OCI-LY7 (cell line): Measurements from ENCODE around the gene ARHGEF18. TPM values are rescaled to one million over a fixed set of nuclear protein-coding genes. Genes with fewer than 3 reads are reported as not detected.

Experiments used
- BruUV-seq: library from RNA; stranded (reverse); fragments of 400-500 nt; replicated peaks from 2 replicates; lab custom pipeline; 2021; lab: Mats Ljungman, UMichigan
- CTCF ChIA-PET: fragments of 300-600 bp; sonication (Branson Sonifier 250); formaldehyde crosslinking; loops from one replicate; lab custom pipeline; 2022; ENCODE audit warnings: antibody characterized with exemption; ENCODE audit not compliant: unreplicated experiment; lab: Charles Lee
- POLR2A ChIA-PET: fragments of 300-600 bp; sonication (Branson Sonifier 250); formaldehyde crosslinking; loops from one replicate; lab custom pipeline; 2022; ENCODE audit warnings: antibody characterized with exemption; lab: Charles Lee
- DNase-seq: peaks from one replicate; pipeline ENCODE4 v3.0.0-alpha.2; 2015; ENCODE audit warnings: low spot score
- H2AFZ ChIP-seq: fragments of 200-600 bp; sonication (generic), shearing (Covaris generic); 2 replicates; pipeline ENCODE4 v1.6.1; 2014; ENCODE audit warnings: mild to moderate bottlenecking, antibody characterized with exemption, low read length, moderate library complexity
- H3K27ac ChIP-seq: fragments of 200-600 bp; sonication (generic); 2 replicates; pipeline ENCODE4 v1.5.1; 2014; ENCODE audit warnings: mixed run types, low read depth, mild to moderate bottlenecking, moderate library complexity, low read length, inconsistent platforms; ENCODE audit not compliant: poor library complexity, severe bottlenecking
- H3K36me3 ChIP-seq: fragments of 200-600 bp; sonication (generic); 2 replicates; pipeline ENCODE4 v1.6.1; 2014; ENCODE audit warnings: mild to moderate bottlenecking, antibody characterized with exemption, low read length, moderate library complexity, mixed read lengths; ENCODE audit not compliant: insufficient read depth
- H3K4me1 ChIP-seq: fragments of 200-600 bp; sonication (generic); 2 replicates; pipeline ENCODE4 v1.5.1; 2014; ENCODE audit warnings: mild to moderate bottlenecking, low read length; ENCODE audit not compliant: insufficient read depth, poor library complexity, severe bottlenecking
- H3K4me2 ChIP-seq: fragments of 200-600 bp; sonication (generic); 2 replicates; pipeline ENCODE4 v1.6.1; 2014; ENCODE audit warnings: mild to moderate bottlenecking, low read length
- H3K4me3 ChIP-seq: fragments of 200-600 bp; sonication (generic); 2 replicates; pipeline ENCODE4 v1.5.1; 2014; ENCODE audit warnings: mild to moderate bottlenecking, low read depth, low read length; ENCODE audit not compliant: poor library complexity, severe bottlenecking
- H3K79me2 ChIP-seq: fragments of 200-600 bp; sonication (generic); 2 replicates; pipeline ENCODE4 v1.6.1; 2016; ENCODE audit warnings: low read depth, mild to moderate bottlenecking, low read length, moderate library complexity, mixed read lengths; ENCODE audit not compliant: insufficient read depth
- H3K9me2 ChIP-seq: fragments of 200-600 bp; sonication (generic); 2 replicates; pipeline ENCODE4 v1.6.1; 2016; ENCODE audit warnings: mild to moderate bottlenecking, low read length, mixed read lengths; ENCODE audit not compliant: insufficient read depth
- H3K9me3 ChIP-seq: fragments of 200-600 bp; sonication (generic); 2 replicates; pipeline ENCODE4 v1.6.1; 2014; ENCODE audit warnings: mild to moderate bottlenecking, mixed run types, low read length, mixed read lengths
- H4K20me1 ChIP-seq: fragments of 200-600 bp; sonication (generic); 2 replicates; pipeline ENCODE4 v1.6.1; 2014; ENCODE audit warnings: mild to moderate bottlenecking, antibody characterized with exemption, low read length, moderate library complexity, mixed read lengths; ENCODE audit not compliant: insufficient read depth
- EZH2phosphoT487 ChIP-seq: fragments of 200-600 bp; sonication (generic); IDR thresholded peaks from 2 replicates; pipeline ENCODE4 v1.6.1; 2018; ENCODE audit warnings: low read depth, borderline replicate concordance, mild to moderate bottlenecking, mixed run types, antibody characterized with exemption, low read length, moderate library complexity, mixed read lengths
- intact Hi-C: fragments of 100-400 bp; cut with micrococcal nuclease; formaldehyde crosslinking; loops from one replicate; pipeline ENCODE4 v1.10.0; 2022; ENCODE audit not compliant: unreplicated experiment
- total RNA-seq, 2 experiments: library from RNA; depleted of rRNA in 1 of 2; stranded (reverse); fragments of >200 nt in 1 of 2; shearing (Covaris generic) in 1 of 2; gene quantifications; 2 replicates each; pipeline ENCODE4 v1.2.3, GENCODE V29; 2014 to 2022
- TF ChIP-seq, protein P1 (sequence below): fragments of 200-600 bp; sonication (generic); conservative IDR thresholded peaks from 2 replicates; pipeline ENCODE4 v1.5.1; 2014; ENCODE audit warnings: mild to moderate bottlenecking, antibody characterized with exemption, low read length, moderate library complexity, mixed read lengths

ARHGEF18 gene
- total RNA-seq, 2 experiments from 2014 or later = 48.1 to 55.2 TPM

DNA sequence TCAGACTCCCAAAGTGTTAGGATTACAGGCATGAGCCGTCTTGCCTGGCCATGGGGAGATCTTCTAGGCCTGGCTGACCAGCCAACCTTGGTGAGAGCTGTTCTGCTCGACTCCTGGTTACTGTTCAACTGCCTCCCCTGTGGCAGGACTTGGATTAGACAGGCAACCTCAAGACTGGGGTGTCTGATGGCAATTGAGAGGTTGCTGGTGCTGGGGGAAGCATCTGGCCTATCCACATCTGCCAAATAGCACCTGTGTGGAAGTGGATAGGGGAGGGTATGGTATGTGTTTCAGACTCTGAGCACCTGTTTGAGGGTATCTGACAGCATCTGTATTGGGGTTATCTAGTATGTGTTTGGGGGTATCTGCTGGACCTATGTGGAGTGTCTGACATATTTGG lies 44.7 kb downstream of the ARHGEF18 start:
- no peak for DNase-seq
- peak overlapping the region; percentile 7 for H3K27ac ChIP-seq
- ChIA-PET POLR2A (no interaction called here), CTCF (interaction anchor here (0.7 kb wide), 1 partner anchor 18 kb away, joined by 3 read pairs; no protein-coding TSS in a partner anchor)
- peaks cover 16% of the 10 kb centered on the region for H3K4me1 ChIP-seq
- no peaks in the 10 kb centered on the region for H3K9me2 ChIP-seq
- peaks cover 73% of the 10 kb centered on the region for H3K36me3 ChIP-seq
- H3K79me2 ChIP-seq = peaks cover 33% of the 10 kb centered on the region
- no peak overlapping the region for H2AFZ ChIP-seq
- intact Hi-C loops = no loop called here
- TF ChIP-seq, protein P1, sequence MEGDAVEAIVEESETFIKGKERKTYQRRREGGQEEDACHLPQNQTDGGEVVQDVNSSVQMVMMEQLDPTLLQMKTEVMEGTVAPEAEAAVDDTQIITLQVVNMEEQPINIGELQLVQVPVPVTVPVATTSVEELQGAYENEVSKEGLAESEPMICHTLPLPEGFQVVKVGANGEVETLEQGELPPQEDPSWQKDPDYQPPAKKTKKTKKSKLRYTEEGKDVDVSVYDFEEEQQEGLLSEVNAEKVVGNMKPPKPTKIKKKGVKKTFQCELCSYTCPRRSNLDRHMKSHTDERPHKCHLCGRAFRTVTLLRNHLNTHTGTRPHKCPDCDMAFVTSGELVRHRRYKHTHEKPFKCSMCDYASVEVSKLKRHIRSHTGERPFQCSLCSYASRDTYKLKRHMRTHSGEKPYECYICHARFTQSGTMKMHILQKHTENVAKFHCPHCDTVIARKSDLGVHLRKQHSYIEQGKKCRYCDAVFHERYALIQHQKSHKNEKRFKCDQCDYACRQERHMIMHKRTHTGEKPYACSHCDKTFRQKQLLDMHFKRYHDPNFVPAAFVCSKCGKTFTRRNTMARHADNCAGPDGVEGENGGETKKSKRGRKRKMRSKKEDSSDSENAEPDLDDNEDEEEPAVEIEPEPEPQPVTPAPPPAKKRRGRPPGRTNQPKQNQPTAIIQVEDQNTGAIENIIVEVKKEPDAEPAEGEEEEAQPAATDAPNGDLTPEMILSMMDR = no peak
- no peak for TF ChIP-seq EZH2phosphoT487
- H3K4me2 ChIP-seq = no peak overlapping the region
- no peak overlapping the region for H3K4me3 ChIP-seq
- H4K20me1 ChIP-seq = 0 out of 2 replicates have a peak, but pooled peaks cover 5% of the 10 kb centered on the region
- no TSS peak for BruUV-seq
- H3K9me3 ChIP-seq = no peaks in the 10 kb centered on the region

DNA sequence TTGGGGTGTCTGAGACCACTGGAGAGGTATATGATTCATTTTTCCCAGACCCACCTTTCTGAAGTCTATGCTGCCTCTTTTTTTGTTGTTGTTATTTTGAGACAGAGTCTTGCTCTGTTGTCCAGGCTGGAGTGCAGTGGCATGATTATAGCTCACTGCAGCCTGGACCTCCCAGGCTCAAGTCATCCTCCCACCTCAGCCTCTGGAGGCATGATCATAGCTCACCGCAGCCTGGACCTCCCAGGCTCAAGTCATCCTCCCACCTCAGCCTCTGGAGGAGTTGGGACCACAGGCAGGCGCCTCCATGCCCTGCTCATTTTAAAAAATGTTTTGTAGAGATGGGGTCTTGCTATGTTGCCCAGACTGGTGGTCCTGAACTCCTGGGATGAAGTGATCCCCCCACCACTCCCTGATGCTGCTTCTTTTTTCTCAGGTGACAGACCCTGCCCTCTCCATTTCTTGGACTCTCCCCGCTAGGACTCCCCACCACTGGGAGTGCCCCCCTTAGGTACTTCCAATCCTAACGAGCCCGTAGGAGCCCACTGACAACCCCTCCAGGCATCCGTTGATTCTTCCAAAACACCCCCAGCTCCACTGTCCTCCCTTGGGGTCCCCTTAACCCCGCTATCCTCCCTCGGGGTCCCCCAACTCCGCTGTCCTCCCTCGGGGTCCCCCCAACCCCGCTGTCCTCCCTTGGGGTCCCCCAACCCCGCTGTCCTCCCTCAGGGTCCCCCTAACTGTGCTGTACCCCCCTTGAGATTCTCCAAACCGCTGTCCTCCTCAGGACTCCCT lies 45.4 kb downstream of the ARHGEF18 start:
- intact Hi-C loops = no loop called here
- 0 out of 2 replicates have a peak, but pooled peaks cover 5% of the 10 kb centered on the region for H4K20me1 ChIP-seq
- peaks cover 16% of the 10 kb centered on the region for H3K4me1 ChIP-seq
- no peaks in the 10 kb centered on the region for H3K9me3 ChIP-seq
- no peak for TF ChIP-seq EZH2phosphoT487
- TF ChIP-seq, protein P1 = no peak
- H2AFZ ChIP-seq = no peak overlapping the region
- H3K79me2 ChIP-seq = peaks cover 40% of the 10 kb centered on the region
- H3K36me3 ChIP-seq = peaks cover 76% of the 10 kb centered on the region
- no peaks in the 10 kb centered on the region for H3K9me2 ChIP-seq
- ChIA-PET CTCF (no interaction called here), POLR2A (interaction anchor here (0.7 to 0.8 kb wide), 2 partner anchors 10 to 824 kb away, joined by 3 read pairs; no protein-coding TSS in a partner anchor)
- DNase-seq = no peak
- no TSS peak for BruUV-seq
- H3K27ac ChIP-seq = no peak overlapping the region
- peak overlapping the region; percentile 85 for H3K4me3 ChIP-seq
- peak overlapping the region; percentile 76 for H3K4me2 ChIP-seq
